HG03135 (cell line): Measurements from ENCODE around the gene FAM187B.
A peak's percentile ranks its signal among the peaks of the same experiment; 100 is the strongest.
"Not testable (repeated sequence)": the region's sequence is repeated elsewhere in the genome, so short reads cannot be mapped to it uniquely, and the experiment has no call there.

Source experiments
- ATAC-seq: cut with Tn5 transposase; IDR thresholded peaks from one replicate; pipeline ENCODE4 v1.9.1; 2021; ENCODE audit warnings: mild to moderate bottlenecking, moderate library complexity; ENCODE audit not compliant: unreplicated experiment

The FAM187B gene

DNA sequence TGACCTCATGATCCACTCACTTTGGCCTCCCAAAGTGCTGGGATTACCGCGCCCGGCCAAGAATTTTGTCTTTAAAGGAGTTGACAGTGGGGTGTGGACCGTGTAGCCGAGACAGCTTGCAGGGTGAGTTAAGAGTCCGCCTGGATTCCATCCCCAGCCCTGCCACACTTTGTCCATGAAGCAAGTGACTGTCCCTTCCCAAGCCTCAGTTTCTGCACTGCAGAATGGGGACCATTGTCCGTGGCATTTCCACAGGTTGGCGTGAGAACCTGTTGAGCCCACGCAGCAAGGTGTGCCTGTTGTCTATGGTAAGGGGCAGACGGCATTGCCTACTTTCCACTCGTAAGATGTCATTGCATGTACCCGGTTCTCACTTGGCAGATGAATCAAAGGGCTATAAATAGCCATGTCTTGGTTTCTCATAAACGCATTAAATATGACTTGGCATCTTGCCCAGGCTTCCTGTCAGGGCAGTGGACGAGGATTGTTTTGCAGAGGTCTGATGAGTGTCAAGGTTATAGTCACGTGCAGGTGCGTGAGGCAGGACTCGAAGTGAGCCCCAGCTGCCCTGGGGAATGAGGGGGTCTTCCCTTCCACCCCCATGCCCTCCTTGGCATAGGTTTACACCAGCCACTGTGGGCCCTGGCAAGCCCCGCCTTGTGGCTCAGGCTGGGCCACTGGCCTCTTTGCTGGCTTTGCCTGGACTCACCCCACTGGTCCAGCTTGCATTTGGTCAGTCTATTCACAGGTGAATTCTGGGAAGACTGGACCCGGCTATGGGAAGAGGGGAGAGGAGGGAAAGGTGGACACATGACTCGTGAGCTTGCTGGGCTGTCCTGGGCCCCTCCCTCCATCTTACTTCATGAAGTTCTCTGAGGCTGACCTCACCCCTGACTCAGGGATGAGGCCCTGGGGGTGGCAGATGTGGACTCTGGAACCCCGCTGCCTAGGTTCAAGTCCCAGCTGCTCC lies 14.6 kb downstream of the FAM187B start:
- no peak for ATAC-seq

DNA sequence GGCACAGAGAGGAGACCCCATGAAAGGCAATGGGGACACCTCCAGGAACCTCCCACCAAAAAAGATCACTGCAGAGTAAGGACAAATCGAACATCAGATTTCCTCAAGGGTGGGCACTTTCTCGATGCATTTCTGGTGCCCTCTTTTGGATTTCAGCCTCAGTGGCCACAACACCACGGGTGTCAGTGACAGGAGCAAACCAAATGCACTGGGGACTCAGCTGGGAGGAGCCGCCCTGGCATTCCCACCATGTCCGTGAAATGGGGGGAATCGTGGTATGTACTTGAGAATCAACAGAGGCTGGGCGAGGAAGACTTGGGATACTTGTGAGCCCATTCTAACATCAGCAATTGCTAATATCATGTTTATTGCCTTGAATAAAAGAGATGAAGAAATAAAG lies 16.3 kb downstream of the FAM187B start:
- ATAC-seq: no peak

DNA sequence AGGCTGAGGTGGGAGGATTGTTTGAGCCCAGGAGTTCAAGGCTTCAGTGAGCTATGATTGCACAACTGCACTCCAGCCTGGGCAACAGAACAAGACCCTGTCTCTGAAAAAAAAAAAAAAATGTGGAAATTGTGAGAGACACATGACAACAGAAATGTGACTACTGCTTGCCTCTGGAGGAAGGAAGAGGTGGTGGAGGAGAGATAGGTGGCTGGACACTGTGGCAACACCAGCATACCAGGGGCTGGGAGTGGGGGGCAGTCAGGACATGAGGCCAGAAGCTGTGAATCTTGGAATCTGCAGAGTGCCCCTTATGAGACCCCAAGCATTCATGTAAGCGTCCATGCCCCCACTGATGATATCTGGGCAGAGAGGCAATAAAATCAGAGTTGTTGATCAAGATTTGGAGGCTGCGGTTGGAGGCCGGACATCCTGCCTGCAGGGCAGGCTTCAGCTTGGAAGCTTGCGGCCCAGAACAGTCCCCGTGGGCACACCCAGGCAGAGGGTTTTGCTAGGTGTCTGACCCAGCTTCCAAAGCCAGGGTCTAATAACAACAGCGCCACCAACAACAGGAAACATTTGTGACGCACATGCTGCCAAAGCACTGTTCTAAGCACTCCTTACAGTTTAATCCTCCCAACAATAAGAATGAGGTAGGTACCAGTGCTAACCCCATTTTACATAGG lies 16.9 kb downstream of the FAM187B start:
- no peak for ATAC-seq

DNA sequence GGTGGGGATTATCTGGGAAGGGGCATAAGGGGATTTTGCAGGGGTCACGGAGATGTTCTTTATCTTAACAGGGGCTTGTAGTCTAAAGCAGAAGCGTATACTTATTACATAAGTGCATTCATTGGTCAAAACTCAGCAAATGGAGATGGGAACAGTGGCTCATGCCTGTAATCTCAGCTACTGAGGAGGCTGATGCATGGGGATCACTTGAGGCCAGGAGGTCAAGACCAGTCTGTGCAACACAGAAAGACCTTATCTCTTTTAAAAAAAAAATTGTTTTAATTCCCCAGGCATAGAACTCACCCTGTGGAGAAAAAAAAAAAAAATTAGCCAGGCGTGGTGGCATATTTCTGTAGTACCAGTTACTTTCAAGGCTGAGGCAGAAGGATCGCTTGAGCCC lies 18.9 kb downstream of the FAM187B start:
- no peak for ATAC-seq

DNA sequence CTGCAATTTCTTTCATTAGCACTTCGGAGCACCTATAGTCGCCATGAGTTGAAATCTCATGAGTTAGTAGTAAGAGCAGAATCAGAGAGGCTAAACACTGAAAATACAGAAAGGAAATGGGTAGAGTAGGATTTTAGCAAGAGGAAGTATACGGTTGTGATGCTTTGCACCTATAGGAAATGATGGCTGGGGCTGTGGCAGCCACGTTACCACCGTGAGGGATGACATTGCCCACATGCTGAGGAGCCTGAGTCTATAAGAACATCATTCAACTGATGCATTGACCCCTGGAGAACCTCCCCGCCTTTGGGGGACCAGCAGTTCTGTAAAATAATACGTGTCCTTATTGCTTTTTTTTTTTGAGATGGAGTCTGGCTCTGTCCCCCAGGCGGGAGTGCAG lies 20.4 kb downstream of the FAM187B start:
- no peak for ATAC-seq

DNA sequence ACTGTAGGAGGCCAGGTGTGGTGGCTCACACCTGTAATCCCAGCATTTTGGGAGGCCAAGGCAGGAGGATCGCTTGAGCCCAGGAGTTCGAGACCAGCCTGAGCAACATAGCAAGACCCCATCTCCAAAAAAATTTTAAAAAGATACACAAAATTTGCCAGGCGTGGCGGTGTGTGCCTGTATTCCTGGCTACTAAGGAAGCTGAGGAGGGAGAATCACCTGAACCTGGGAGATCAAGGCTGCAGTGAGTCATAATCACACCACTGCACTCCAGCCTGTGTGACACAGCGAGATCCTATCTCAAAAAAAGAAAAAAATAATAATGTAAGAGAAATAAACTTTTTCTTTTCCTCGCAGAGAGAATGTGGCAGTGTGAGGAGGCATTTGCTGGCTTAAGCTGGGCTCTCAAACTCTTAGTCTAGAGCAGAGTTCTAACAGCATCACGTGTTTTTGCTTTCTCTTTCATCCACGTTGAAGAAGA lies 21.1 kb downstream of the FAM187B start:
- no peak for ATAC-seq

DNA sequence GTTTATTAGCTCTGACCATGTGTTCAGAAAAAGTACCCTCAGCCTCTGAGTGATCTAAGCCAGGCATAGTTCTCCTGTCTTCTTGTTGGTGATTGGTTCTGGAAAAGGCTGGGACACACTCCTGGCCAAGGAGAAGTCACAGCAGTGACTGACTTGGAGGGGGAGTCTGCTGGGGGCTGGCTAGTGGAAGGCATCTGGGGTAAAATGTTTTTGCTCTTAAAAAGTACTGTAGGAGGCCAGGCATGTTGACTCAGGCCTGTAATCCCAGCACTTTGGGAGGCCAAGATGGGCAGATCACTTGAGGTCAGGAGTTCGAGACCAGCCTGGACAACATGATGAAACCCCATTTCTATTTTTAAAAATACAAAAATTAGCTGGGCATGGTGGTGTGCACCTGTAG lies 21.7 kb downstream of the FAM187B start:
- ATAC-seq: no peak

DNA sequence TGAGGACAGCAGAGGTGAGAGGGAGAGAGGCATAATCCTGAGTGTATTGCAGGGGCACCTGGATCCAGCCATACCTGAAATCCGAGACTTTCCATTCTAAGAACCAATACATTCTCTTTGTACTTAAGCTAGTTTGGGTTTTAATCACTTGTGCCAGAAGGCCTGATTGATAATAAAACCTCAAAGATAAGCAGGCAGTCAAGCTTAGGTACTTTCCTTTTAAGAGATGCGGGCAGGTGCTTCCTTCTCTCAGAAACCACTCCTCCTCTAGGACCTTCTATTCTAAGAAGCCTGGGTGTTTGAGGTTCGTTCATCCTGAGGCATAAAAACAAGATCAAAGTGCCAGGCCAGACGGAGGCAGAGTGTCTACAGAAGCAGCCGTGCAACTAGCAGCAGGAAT lies 22.2 kb downstream of the FAM187B start:
- no peak for ATAC-seq

DNA sequence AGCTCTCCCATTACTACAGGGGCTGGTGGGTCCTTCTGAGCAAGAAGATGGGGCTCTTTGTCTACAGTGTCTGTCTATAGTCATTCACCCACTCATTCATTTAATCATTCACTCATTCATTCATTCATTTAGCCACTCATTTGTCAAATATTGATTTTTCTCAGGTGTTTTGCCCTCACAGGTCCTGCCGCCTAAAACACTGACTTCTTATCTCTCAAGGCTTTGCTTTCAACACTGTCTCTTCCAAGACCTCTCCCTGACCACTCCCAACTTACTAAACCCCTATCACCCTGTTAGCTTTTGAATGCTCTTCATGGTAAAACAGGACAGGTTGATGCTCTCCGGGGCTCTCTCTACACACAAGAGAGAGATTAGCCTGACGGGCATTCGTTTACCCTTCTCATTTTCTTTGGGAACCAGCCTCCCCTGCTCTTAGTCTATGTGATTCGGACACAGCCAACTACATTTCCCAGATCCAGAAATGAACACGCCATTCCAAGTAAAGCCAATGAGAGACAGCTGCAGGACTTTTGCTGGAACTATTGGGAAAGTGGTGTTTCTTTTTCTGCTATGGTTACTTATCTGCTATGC lies 22.7 kb downstream of the FAM187B start:
- no peak for ATAC-seq

DNA sequence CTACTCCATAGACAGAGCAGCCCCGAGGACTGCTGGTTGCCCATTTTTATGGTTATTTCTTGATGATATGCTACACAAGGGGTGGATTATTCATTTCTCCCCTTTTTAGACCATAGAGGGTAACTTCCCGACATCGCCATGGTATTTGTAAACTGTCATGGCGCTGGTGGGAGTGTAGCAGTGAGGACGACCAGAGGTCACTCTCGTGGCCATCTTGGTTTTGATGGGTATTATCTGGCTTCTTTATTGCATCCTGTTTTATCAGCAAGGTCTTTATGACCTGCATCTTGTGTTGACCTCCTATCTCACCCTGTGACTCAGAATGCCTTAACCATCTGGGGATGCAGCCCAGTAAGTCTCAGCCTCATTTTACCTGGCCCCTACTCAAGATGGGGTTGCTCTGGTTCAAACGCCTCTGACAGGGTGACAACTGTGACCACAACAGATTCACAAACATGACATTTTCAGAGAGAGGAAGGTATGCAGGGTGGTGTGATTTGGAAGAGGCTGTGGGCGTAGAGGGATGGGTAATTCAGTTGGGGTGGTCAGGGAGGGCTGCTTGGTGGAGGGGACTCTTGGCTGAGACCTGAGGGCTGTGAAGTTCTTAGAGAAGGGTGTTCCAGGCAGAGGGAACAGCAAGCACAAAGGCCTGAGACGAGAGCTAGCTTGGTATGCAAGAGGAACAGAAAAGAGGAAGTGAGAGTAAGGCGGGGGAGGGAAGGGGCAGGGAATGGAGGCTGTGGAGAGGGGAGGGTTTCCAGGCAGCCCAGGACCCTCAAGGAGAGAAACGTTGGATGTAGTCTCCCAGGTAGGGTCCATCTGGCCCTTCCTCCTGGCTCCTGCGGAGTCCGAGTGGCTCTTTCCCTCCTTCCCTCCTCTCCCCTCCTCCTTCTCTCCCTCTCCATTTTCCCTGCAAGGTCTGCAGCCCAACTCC lies 23.5 kb downstream of the FAM187B start:
- peak; percentile 68 for ATAC-seq

DNA sequence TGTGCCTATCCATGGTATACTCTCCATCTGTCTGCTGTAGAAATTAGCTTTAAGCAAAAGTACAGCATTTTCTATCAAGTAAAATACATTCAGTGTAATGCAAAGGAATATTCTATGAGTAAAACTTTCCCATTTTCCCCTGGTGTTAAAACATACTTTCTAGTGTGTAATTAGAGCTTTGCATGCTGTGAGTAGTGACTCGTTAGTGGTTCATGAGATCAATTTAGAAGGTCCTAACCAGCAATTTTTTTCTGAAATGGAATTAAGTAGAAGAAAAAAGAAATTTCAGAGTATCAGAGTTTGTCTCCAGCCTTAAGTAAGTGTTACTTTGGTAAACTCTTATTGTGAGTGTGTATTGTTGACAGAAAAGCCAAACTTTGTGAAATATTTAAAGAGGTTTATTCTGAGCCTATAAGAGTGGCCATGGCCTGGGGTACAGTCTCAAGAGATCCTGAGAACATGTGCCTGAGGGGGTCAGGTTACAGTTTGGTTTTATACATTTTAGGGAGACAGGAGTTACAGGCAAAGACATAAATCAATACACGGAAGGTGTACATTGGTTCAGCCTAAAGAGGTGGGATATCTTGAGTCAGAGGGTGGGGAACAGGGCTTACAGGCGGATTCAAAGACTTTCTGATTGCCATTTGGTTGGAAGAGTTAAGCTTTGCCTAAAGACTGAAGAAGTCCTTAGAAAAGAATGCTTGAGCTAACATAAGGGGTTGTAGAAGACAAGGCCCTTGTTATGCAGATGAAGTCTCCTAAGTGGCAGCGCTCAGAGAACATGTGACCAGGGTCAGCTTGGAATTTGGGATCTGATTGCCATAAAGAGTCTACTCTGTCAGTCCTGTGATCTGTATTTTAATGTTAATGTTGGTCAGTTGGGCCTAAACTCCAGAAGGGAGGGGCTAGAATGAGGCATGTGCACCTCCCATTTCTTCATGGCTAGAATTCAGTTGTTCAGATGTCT lies 25.5 kb downstream of the FAM187B start:
- ATAC-seq: no peak

DNA sequence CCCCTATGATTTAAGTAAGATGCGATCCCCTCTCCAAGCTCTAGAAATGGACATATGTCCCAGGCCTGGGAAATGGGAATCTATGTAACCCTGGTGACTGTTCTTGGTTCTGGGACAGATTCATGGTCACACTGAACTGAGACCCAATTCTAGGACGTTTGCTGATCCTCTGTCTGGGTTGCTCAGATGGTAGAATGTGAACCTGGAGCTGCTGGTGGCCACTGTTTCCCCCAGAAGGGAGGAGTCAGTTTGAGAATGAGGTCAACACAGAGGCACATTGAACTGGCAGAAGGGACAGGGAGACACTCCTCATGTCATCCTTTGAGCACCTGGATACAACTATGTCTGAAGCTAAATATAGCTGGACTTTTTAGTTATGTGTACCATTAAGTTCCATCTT lies 29.1 kb downstream of the FAM187B start:
- ATAC-seq: no peak

DNA sequence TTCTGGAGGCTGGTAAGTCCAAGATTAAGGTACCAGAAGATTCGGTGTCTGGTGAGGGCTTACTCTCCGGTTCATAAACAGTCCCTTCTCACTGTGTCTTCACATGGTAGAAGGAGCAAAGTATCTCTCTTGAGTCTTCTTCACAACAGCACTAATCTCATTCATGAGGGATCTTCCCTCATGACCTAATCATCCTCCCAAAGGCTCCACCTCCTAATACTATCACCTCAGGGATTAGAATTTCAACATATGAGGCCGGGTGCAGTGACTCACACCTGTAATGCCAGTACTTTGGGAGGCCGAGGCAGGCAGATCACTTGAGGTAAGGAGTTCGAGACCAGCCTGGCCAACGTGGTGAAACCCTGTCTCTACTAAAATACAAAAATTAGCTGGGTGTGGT lies 31.7 kb downstream of the FAM187B start:
- ATAC-seq: not testable (repeated sequence)

DNA sequence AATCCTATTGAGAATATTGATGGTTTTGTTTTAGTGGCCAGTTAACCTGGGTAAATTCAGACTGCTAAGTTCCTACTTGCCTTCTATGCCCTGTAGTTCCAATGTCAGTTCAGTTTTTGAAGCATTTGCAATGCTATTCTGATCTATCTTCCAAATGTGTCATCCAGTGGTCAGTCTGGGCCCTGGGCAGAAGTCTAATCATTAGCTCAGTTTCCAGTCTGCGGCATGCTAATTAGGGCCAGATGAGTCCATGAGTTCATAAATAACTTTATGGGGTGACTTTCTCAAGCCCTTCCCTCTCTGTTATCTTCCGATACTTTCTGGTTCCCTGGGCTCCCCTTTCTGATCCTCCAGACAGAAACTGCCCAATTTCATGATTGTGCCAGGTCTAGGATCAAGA lies 32.7 kb downstream of the FAM187B start:
- ATAC-seq: no peak

DNA sequence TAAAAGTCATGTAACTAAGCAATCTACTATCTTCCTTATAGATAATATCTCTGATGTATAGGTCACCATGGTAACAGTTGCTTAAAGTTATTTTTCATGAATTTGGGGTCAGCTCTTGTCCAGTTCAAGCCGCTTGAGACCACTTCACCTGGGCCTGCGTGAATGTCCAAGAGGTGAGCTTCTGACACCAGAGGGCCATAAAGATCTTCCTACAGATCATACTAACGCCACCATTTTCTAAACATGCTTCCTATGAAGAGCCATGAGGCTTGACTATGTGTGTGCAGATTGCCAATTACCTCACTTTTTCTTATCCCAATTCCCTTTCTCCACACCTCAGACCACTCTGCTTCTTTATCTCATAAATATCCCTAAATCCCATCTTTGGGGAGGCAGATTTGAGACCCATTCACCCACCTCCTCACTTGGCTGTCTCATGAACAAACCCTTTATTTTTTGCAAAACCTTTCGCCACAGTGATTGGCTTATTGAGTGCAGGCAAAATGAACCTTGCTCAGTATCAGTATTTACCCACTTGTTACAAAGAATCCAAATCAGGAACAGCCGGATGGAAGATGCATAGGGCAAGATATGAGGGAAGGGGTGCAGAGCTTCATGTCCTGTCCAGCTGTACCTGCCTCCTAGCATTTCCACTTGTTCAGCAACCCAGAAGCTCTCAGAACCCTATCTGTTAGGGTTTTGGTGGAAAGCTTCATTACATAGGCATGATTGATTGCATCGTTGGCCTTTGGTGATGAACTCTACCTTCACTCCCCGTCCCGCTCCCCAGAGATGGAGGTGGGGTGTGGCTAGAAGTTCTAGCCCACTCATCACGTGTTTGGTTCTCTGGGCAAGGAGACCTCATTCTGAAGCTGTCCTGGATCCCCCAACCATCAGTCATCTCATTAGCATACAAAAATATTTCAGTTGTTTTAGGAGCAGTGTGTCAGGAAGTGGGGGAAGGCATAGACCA lies 34.2 kb downstream of the FAM187B start:
- ATAC-seq: no peak

DNA sequence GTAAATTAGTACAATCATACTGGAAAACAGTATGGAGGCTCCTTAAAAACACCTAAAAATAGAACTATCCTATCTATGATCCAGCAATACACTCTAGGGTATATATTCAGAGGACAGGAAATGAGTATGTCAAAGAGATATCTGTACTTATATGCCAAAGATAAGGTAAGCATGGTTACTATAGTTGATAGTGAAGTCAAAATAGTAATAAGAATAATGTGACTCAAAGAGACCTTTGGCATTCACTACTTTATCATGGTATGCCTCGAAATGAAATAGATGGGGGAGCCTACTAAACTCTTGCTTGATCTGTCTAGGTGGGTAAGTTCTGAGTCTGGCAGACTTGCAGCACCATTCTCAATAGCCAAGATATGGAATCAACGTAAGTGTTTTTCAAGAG lies 43.7 kb downstream of the FAM187B start:
- ATAC-seq: no peak

DNA sequence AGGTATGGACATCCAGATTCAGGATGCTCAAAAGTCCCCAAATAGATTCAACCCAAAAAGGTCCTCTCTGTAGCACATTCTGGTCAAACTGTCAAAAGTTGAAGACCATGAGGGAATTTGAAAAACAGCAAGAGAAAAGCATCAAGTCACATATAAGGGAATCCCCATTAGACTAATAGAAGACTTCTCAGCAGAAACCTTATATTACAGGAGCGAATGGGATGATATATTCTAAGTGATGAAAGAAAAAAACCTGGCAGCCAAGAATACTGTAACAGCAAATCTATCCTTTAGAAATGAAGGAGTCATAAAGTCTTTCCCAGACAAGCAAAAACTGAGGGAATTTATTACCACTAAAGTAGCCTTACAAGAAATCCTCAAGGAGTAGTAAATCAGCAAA lies 44.3 kb downstream of the FAM187B start:
- ATAC-seq: no peak

DNA sequence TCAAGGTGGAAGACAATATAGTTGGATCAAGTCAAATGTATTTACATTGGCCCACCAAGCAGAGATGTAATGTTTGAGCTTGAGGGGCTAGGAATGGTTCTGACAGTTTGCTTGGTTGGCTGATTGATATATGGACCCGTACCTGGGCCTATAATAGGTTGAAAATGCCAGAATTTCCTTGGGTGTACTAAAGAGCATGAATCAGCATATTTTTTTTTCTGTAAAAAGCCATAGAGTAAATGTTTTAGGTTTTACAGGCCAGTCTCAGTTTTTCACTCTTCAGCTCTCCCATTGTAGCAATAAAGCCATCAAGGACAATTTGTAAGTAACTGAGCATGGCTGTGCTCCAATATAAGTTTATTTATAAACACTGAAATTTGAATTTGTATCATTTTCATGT lies 47.2 kb downstream of the FAM187B start:
- ATAC-seq: no peak
